Endodermal cell (in vitro differentiated cells): ENCODE results near the gene PRR7. TPM values are rescaled to one million over a fixed set of nuclear protein-coding genes. Genes with fewer than 3 reads are reported as not detected.

Experiments
- DNase-seq: peaks from one replicate; pipeline ENCODE4 v3.0.0-alpha.2; 2017
- H3K27ac ChIP-seq: 2 replicates; pipeline ENCODE4 v1.5.1; 2013; ENCODE audit warnings: mild to moderate bottlenecking, low read depth, low read length, moderate library complexity
- H3K27me3 ChIP-seq: 2 replicates; pipeline ENCODE4 v1.6.1; 2013; ENCODE audit warnings: mild to moderate bottlenecking, low read length, moderate library complexity; ENCODE audit not compliant: insufficient read depth, control insufficient read depth, poor library complexity, severe bottlenecking
- H3K36me3 ChIP-seq: 2 replicates; pipeline ENCODE4 v1.7.0; 2013; ENCODE audit warnings: mild to moderate bottlenecking, low read length, moderate library complexity; ENCODE audit not compliant: control insufficient read depth, insufficient read depth
- H3K4me1 ChIP-seq: one replicate; pipeline ENCODE4 v1.7.0; 2013; ENCODE audit warnings: low read length; ENCODE audit not compliant: control insufficient read depth, insufficient read depth
- H3K4me3 ChIP-seq: 2 replicates; pipeline ENCODE4 v1.5.1; 2013; ENCODE audit warnings: mild to moderate bottlenecking, low read length, moderate library complexity
- H3K9ac ChIP-seq: 2 replicates; pipeline ENCODE4 v1.6.1; 2013; ENCODE audit warnings: mild to moderate bottlenecking, low read length, moderate library complexity; ENCODE audit not compliant: poor library complexity, severe bottlenecking; ENCODE audit errors: extremely low read depth
- H3K9me3 ChIP-seq: 2 replicates; pipeline ENCODE4 v1.6.1; 2013; ENCODE audit warnings: mild to moderate bottlenecking, low read length, moderate library complexity; ENCODE audit not compliant: control insufficient read depth
- H3K27ac Mint-ChIP-seq: 2 replicates; pipeline ENCODE4 v1.8.0; 2020; ENCODE audit warnings: mixed read lengths
- H3K27me3 Mint-ChIP-seq: 2 replicates; pipeline ENCODE4 v1.8.0; 2021; ENCODE audit warnings: mild to moderate bottlenecking, mixed read lengths; ENCODE audit not compliant: insufficient read depth
- H3K36me3 Mint-ChIP-seq: 2 replicates; pipeline ENCODE4 v1.8.0; 2020; ENCODE audit warnings: low read depth, mixed read lengths
- H3K4me1 Mint-ChIP-seq: 2 replicates; pipeline ENCODE4 v1.8.0; 2020; ENCODE audit warnings: mixed read lengths
- H3K4me3 Mint-ChIP-seq: 2 replicates; pipeline ENCODE4 v1.8.0; 2020; ENCODE audit warnings: mild to moderate bottlenecking, moderate library complexity, mixed read lengths
- H3K9me3 Mint-ChIP-seq: 2 replicates; pipeline ENCODE4 v1.8.0; 2020; ENCODE audit warnings: mild to moderate bottlenecking, mixed read lengths
- WGBS, 2 experiments: methylation state at CpG; one replicate each; pipeline versions ENCODE4 v1.1.5 to v1.1.7; 2013; ENCODE audit warnings: missing lambda C conversion rate in 2 of 2, mixed read lengths in 1 of 2; ENCODE audit not compliant: insufficient coverage in 1 of 2, insufficient read length in 1 of 2; 5-methylcytosine and 5-hydroxymethylcytosine counted together
- total RNA-seq, 2 donors: library from RNA; stranded (reverse); fragmentation: NEBNext Ultra II Directional in 1 of 2; extraction: Animal tissue kit (Norgen Biotek cat#: 25700) in 1 of 2; gene quantifications; 2 replicates in 1 of 2; 3 replicates in 1 of 2; pipeline ENCODE4 v1.2.1, GENCODE V29; 2021
- TF ChIP-seq, protein P1 (sequence below): fragments of 200-600 bp; sonication (generic); conservative IDR thresholded peaks from 2 replicates; pipeline ENCODE4 v1.5.0; 2021; ENCODE audit warnings: antibody characterized with exemption, mild to moderate bottlenecking

PRR7 gene
- total RNA-seq, 2 donors from 2014 or later = 4.7 to 8.0 TPM

DNA sequence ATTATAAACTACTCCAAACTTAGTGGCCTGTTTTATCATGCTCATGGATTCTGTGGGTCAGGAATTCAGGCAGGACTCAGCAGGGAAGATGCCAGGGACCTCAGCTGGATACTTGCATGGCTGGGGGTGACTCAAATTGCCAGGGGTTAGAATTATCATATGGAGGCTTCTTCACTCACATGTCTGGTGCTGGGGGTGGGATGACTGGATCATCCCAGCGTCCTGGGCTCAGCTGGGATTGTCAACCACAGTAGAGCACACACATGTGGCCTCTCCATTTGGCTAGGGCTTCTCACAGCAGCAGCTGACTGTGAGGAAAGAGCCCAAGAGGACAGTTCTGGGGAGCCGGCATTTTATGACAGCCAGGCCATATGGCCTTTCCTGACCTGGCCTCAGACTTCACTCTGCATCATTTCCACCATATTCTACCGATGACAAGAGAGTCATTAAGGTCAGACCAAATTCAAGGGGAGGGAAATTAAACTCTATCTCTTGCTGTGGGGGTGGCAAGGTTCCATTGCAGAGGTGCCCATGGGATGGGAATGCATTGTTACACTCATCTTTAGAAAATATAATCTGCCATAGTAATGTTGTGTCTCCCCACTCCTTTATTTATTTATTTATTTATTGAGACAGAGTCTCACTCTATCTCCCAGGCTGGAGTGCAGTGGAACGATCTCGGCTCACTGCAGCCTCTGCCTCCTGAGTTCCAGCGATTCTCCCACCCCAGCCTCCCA, 25.4 kb upstream of the PRR7 start:
- Histone ChIP-seq H3K27me3 (no peaks in the 10 kb centered on the region), H3K36me3 (no peaks in the 10 kb centered on the region), H3K4me3 (no peak overlapping the region), H3K4me1 (no peaks in the 10 kb centered on the region), H3K9ac (no peak overlapping the region), H3K27ac (no peak overlapping the region), H3K9me3 (no peaks in the 10 kb centered on the region)
- peaks cover 16% of the 10 kb centered on the region for H3K4me1 Mint-ChIP-seq
- no peak for DNase-seq
- TF ChIP-seq, protein P1, sequence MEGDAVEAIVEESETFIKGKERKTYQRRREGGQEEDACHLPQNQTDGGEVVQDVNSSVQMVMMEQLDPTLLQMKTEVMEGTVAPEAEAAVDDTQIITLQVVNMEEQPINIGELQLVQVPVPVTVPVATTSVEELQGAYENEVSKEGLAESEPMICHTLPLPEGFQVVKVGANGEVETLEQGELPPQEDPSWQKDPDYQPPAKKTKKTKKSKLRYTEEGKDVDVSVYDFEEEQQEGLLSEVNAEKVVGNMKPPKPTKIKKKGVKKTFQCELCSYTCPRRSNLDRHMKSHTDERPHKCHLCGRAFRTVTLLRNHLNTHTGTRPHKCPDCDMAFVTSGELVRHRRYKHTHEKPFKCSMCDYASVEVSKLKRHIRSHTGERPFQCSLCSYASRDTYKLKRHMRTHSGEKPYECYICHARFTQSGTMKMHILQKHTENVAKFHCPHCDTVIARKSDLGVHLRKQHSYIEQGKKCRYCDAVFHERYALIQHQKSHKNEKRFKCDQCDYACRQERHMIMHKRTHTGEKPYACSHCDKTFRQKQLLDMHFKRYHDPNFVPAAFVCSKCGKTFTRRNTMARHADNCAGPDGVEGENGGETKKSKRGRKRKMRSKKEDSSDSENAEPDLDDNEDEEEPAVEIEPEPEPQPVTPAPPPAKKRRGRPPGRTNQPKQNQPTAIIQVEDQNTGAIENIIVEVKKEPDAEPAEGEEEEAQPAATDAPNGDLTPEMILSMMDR = no peak
- no peak overlapping the region for H3K27ac Mint-ChIP-seq
- WGBS, 2 experiments = 93 to 97% methylated on average over 3 to 6 of the region's 6 CpGs
- no peak overlapping the region for H3K4me3 Mint-ChIP-seq
- no peaks in the 10 kb centered on the region for H3K36me3 Mint-ChIP-seq
- H3K9me3 Mint-ChIP-seq = no peaks in the 10 kb centered on the region
- peaks cover 13% of the 10 kb centered on the region for H3K27me3 Mint-ChIP-seq

- H3K4me1 ChIP-seq = no peaks in the 10 kb centered on the region
- no peaks in the 10 kb centered on the region for H3K9me3 ChIP-seq
- Mint-ChIP-seq H3K4me1 (peaks cover 23% of the 10 kb centered on the region), H3K9me3 (no peaks in the 10 kb centered on the region), H3K36me3 (no peaks in the 10 kb centered on the region), H3K27ac (no peak overlapping the region), H3K4me3 (no peak overlapping the region), H3K27me3 (peaks cover 9% of the 10 kb centered on the region)
- no peak overlapping the region for H3K9ac ChIP-seq
- DNase-seq = no peak
- H3K4me3 ChIP-seq = no peak overlapping the region
- no peak overlapping the region for H3K27ac ChIP-seq
- H3K27me3 ChIP-seq = no peaks in the 10 kb centered on the region
- H3K36me3 ChIP-seq = no peaks in the 10 kb centered on the region
- 87 to 93% methylated on average over 2 of the region's 2 CpGs for WGBS, 2 experiments
- TF ChIP-seq, protein P1 = no peak
These were observed 22.9 kb upstream of the PRR7 start for GRCh38 chr5:177423671-177424070.

- no peak for DNase-seq
- Mint-ChIP-seq H3K4me1 (peaks cover 22% of the 10 kb centered on the region), H3K36me3 (peaks cover under 1% of the 10 kb centered on the region), H3K4me3 (peak overlapping the region; percentile 74), H3K9me3 (no peaks in the 10 kb centered on the region), H3K27me3 (peaks cover 9% of the 10 kb centered on the region), H3K27ac (peak overlapping the region; percentile 98)
- Histone ChIP-seq H3K9me3 (no peaks in the 10 kb centered on the region), H3K27me3 (no peaks in the 10 kb centered on the region), H3K4me3 (peak overlapping the region; percentile 83), H3K4me1 (no peaks in the 10 kb centered on the region), H3K36me3 (no peaks in the 10 kb centered on the region), H3K27ac (peak overlapping the region; percentile 87), H3K9ac (peak overlapping the region; percentile 57)
- WGBS, 2 experiments = 49 to 63% methylated on average over 13 of the region's 13 CpGs
- TF ChIP-seq, protein P1 = no peak
These were observed 21.3 kb upstream of the PRR7 start for GRCh38 chr5:177425196-177425800.
